Measurements from ENCODE around the gene CALR3. TPM values are rescaled to one million over a fixed set of nuclear protein-coding genes. Genes with fewer than 3 reads are reported as not detected.

The CALR3 gene
- polyA plus RNA-seq, 1 donor from 2014 or later = not detected

- no peaks in the 10 kb centered on the region for H3K9me3 ChIP-seq (ENCODE audit: low read length)
- no peak overlapping the region for H3K9ac ChIP-seq (ENCODE audit: low read length)
- no peak overlapping the region for H3K4me2 ChIP-seq (ENCODE audit: low read length)
- TF ChIP-seq, protein P1, sequence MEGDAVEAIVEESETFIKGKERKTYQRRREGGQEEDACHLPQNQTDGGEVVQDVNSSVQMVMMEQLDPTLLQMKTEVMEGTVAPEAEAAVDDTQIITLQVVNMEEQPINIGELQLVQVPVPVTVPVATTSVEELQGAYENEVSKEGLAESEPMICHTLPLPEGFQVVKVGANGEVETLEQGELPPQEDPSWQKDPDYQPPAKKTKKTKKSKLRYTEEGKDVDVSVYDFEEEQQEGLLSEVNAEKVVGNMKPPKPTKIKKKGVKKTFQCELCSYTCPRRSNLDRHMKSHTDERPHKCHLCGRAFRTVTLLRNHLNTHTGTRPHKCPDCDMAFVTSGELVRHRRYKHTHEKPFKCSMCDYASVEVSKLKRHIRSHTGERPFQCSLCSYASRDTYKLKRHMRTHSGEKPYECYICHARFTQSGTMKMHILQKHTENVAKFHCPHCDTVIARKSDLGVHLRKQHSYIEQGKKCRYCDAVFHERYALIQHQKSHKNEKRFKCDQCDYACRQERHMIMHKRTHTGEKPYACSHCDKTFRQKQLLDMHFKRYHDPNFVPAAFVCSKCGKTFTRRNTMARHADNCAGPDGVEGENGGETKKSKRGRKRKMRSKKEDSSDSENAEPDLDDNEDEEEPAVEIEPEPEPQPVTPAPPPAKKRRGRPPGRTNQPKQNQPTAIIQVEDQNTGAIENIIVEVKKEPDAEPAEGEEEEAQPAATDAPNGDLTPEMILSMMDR (IDR thresholded peaks at IDR 0.05; ENCODE audit: poor library complexity, severe bottlenecking) = no peak
- TF ChIP-seq EZH2 (IDR thresholded peaks at IDR 0.05; ENCODE audit: borderline replicate concordance, insufficient read depth, low read length, poor library complexity, severe bottlenecking) = no peak
- TF ChIP-seq EP300 (conservative IDR thresholded peaks at IDR 0.05; ENCODE audit: poor library complexity, severe bottlenecking) = no peak
- TF ChIP-seq RAD21 (conservative IDR thresholded peaks at IDR 0.05) = no peak
- no peak for TF ChIP-seq SMC3 (conservative IDR thresholded peaks at IDR 0.05; ENCODE audit: poor library complexity)
- no peak for TF ChIP-seq TAF1 (IDR thresholded peaks at IDR 0.05; ENCODE audit: low read depth)
- TF ChIP-seq POLR2AphosphoS5 (IDR thresholded peaks at IDR 0.05) = no peak
- TF ChIP-seq MXI1 (conservative IDR thresholded peaks at IDR 0.05; ENCODE audit: poor library complexity, severe bottlenecking) = no peak
- no peak for TF ChIP-seq REST (IDR thresholded peaks at IDR 0.05; ENCODE audit: borderline replicate concordance)
- H3F3A ChIP-seq (ENCODE audit: insufficient read depth, low read length, poor library complexity, severe bottlenecking) = no peaks in the 10 kb centered on the region
- H3K9me2 ChIP-seq (ENCODE audit: insufficient read depth, low read length) = no peaks in the 10 kb centered on the region
- no peaks in the 10 kb centered on the region for H3K27me3 ChIP-seq (ENCODE audit: insufficient read depth, low read depth, low read length)
- no peaks in the 10 kb centered on the region for H3K36me3 ChIP-seq (ENCODE audit: insufficient read depth, low read length)
- H3K27ac ChIP-seq (ENCODE audit: low read length) = no peak overlapping the region
- H2AFZ ChIP-seq (ENCODE audit: low read depth, low read length) = no peak overlapping the region
- H4K20me1 ChIP-seq (ENCODE audit: insufficient read depth) = no peaks in the 10 kb centered on the region
- no peak overlapping the region for H3K4me3 ChIP-seq (ENCODE audit: low read length)
- H3K79me2 ChIP-seq (replicated peaks; ENCODE audit: insufficient read depth, low read length) = no peaks in the 10 kb centered on the region
These were observed 25.1 kb upstream of the CALR3 start for GRCh38 chr19:16520986-16521624.

DNA sequence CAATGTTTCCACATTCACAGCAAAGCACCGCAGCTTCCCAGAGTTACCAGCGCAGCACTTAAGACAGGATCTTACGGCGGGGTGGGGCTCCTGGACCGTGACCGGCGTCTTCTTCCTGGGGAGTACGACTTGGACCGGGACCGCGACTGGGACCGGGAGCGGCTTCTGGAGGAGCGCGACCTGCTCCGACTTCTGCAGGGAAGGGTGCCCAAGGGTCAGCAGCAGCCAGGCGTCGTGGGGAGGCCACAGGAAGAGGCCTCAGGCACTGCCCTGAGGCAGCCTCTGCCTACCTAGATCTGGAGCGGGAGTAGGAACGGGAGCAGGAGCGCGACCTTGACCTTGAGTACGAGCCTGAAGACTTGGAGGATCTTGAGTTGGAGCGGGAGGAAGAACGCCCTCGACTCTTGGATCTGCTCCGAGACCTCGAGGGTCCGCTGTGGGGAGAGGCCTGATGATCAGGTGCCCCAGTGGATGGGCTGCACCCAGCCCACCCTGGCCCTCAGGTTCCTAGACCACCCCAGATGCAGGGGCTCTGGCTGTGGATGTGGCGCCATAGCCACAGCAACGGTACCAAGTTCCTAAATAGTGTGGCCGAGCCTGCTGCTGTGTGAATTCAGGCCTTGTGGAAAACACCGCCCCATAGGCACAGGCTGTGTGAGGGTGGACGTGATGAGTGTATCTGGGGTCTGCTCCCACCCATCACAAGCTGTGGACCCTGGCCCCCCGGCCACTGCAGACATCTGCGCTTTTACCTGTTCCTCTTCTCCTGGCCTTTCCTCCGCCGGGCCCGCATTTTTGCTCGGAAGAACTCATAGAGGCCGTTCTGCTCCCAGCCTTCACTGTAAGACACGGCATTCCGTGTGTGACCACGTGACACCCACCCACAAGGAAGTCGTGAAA is 24.4 kb upstream of the CALR3 start:
- Histone ChIP-seq H3K36me3 (ENCODE audit: insufficient read depth, low read length) (no peaks in the 10 kb centered on the region), H3K79me2 (replicated peaks; ENCODE audit: insufficient read depth, low read length) (no peaks in the 10 kb centered on the region), H3K4me3 (ENCODE audit: low read length) (no peak overlapping the region), H3K9me3 (ENCODE audit: low read length) (no peaks in the 10 kb centered on the region), H3K9ac (ENCODE audit: low read length) (no peak overlapping the region), H2AFZ (ENCODE audit: low read depth, low read length) (no peak overlapping the region), H3K4me2 (ENCODE audit: low read length) (no peak overlapping the region), H3K27me3 (ENCODE audit: insufficient read depth, low read depth, low read length) (no peaks in the 10 kb centered on the region), H3K9me2 (ENCODE audit: insufficient read depth, low read length) (no peaks in the 10 kb centered on the region), H4K20me1 (ENCODE audit: insufficient read depth) (no peaks in the 10 kb centered on the region), H3K27ac (ENCODE audit: low read length) (no peak overlapping the region), H3F3A (ENCODE audit: insufficient read depth, low read length, poor library complexity, severe bottlenecking) (no peaks in the 10 kb centered on the region)
- no peak for TF ChIP-seq REST (IDR thresholded peaks at IDR 0.05; ENCODE audit: borderline replicate concordance)
- no peak for TF ChIP-seq POLR2AphosphoS5 (IDR thresholded peaks at IDR 0.05)
- TF ChIP-seq EZH2 (IDR thresholded peaks at IDR 0.05; ENCODE audit: borderline replicate concordance, insufficient read depth, low read length, poor library complexity, severe bottlenecking) = no peak
- TF ChIP-seq SMC3 (conservative IDR thresholded peaks at IDR 0.05; ENCODE audit: poor library complexity) = no peak
- no peak for TF ChIP-seq TAF1 (IDR thresholded peaks at IDR 0.05; ENCODE audit: low read depth)
- TF ChIP-seq RAD21 (conservative IDR thresholded peaks at IDR 0.05) = no peak
- TF ChIP-seq, protein P1 (IDR thresholded peaks at IDR 0.05; ENCODE audit: poor library complexity, severe bottlenecking) = no peak
- TF ChIP-seq MXI1 (conservative IDR thresholded peaks at IDR 0.05; ENCODE audit: poor library complexity, severe bottlenecking) = no peak
- no peak for TF ChIP-seq EP300 (conservative IDR thresholded peaks at IDR 0.05; ENCODE audit: poor library complexity, severe bottlenecking)

Data from neural cell (in vitro differentiated cells).